Upper lobe of left lung (tissue), 6 donors: ENCODE measurements around the gene ENPP5. TPM values are rescaled to one million over a fixed set of nuclear protein-coding genes. Genes with fewer than 3 reads are reported as not detected.
A peak's percentile ranks its signal among the peaks of the same experiment; 100 is the strongest.

Experiments
- ATAC-seq, 2 donors: fragments of 200-7000 bp; cut with Tn5 transposase; one replicate each; pipeline ENCODE4 v1.9.1; 2022; ENCODE audit warnings: mild to moderate bottlenecking in 2 of 2, moderate library complexity in 2 of 2; ENCODE audit not compliant: low FRiP score in 2 of 2
- DNase-seq, 2 donors: peaks; one replicate each; pipeline ENCODE4 v3.0.0-alpha.2; 2019 to 2020
- H3K27ac ChIP-seq, 4 donors: fragments of 200-600 bp; sonication (generic); one replicate each; pipeline ENCODE4 v1.5.1; 2016 to 2019
- H3K27me3 ChIP-seq, 4 donors: fragments of 200-600 bp; sonication (generic); one replicate each; pipeline ENCODE4 v1.5.1; 2017 to 2019
- H3K36me3 ChIP-seq, 4 donors: fragments of 200-600 bp; sonication (generic); one replicate each; pipeline ENCODE4 v1.5.1; 2016 to 2019
- H3K4me1 ChIP-seq, 4 donors: fragments of 200-600 bp; sonication (generic); one replicate each; pipeline ENCODE4 v1.5.1; 2018 to 2019
- H3K4me3 ChIP-seq, 4 donors: fragments of 200-600 bp; sonication (generic); one replicate each; pipeline ENCODE4 v1.5.1; 2017 to 2019; ENCODE audit warnings: mild to moderate bottlenecking in 2 of 4, moderate library complexity in 1 of 4
- H3K9me3 ChIP-seq, 4 donors: fragments of 200-600 bp; sonication (generic); one replicate each; pipeline ENCODE4 v1.5.1; 2018 to 2019
- EP300 ChIP-seq, 4 donors: sonication (generic); formaldehyde crosslinking; IDR thresholded peaks; one replicate each; pipeline ENCODE4 v1.5.1; 2017; ENCODE audit warnings: antibody characterized with exemption in 4 of 4, control low read depth in 2 of 4
- POLR2A ChIP-seq, 4 donors: fragments of 450-650 bp; IDR thresholded peaks; one replicate each; pipeline ENCODE4 v1.5.1; 2016 to 2017; ENCODE audit warnings: antibody characterized with exemption in 4 of 4, mild to moderate bottlenecking in 2 of 4
- POLR2AphosphoS5 ChIP-seq, 2 donors: sonication (generic); formaldehyde crosslinking; IDR thresholded peaks; one replicate each; pipeline ENCODE4 v1.5.1; 2017; ENCODE audit warnings: antibody characterized with exemption in 2 of 2
- WGBS, 2 donors: methylation state at CpG; one replicate each; pipeline ENCODE4 v1.1.5; 2017 to 2018; 5-methylcytosine and 5-hydroxymethylcytosine counted together
- total RNA-seq, 6 donors: library from RNA; depleted of rRNA in 4 of 6; stranded (reverse); fragments of >200 nt in 4 of 6; gene quantifications; one replicate each; pipeline versions ENCODE4 v1.1.0 to v1.2.1, GENCODE V29; 2016 to 2021
- TF ChIP-seq, protein P1 (sequence below), 6 experiments: fragments of 450-650 bp in 4 of 6; fragments of 200-600 bp in 2 of 6; sonication (generic) in 2 of 6; IDR thresholded peaks; one replicate each; pipeline ENCODE4 v1.5.1; 2016 to 2019; ENCODE audit warnings: antibody characterized with exemption in 6 of 6
- donor health status: DM: no; HTN: no; CAD: no; lungs with moderate emphysema.
- donor health status: DM: no; HTN: yes; CAD: no; lungs with severe emphysema.

Gene ENPP5, protein sequence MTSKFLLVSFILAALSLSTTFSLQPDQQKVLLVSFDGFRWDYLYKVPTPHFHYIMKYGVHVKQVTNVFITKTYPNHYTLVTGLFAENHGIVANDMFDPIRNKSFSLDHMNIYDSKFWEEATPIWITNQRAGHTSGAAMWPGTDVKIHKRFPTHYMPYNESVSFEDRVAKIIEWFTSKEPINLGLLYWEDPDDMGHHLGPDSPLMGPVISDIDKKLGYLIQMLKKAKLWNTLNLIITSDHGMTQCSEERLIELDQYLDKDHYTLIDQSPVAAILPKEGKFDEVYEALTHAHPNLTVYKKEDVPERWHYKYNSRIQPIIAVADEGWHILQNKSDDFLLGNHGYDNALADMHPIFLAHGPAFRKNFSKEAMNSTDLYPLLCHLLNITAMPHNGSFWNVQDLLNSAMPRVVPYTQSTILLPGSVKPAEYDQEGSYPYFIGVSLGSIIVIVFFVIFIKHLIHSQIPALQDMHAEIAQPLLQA
- total RNA-seq, result 10 to 100 TPM in 2 of 6 donors, 1 to 10 TPM in 4; 2.7 to 21.0 (median 7.8) TPM

DNA sequence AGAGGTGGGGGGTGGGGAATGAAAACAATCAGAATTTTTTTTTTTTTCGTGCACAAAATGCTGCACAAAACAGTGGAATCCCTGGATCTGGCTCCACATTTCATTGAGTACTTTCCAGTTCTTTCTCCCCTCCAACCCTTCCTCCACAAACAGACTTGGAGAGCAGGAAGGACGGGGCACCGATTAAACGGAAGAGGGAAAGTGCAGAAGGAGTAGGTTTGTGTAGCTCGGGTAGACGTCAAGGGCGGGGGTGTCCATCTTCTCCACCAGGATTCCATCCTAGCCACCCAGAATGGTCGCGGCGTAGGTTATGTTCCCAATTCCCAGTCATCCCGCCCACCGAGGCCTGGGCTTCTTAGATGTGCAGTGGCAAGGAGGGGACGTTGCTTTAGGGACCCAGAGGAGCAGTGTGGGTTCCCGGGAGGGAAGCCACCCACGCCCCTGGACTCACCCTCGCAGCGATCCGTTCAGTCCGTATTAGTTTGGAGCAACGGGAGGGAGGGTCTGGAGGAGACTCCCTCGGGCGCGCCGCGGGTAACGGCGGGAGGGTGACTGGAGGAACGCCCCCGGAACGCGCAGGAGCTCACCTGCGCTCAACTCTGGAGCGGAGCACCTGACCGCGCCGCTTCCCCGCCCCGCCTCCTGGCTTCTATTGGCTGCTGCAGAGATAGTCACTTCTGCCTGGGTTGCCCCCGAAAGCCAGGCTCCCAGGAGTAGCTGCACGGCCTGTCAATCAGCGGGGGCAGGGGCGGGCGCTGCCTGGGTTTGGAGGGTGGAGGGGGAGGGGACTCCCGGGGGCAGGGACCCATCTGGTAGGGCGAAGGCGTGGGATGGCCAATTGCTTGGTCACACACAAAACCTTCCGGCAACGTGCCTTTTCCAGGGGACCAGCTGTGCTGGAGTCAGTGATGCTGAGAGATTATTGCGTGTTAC is at the start of gene ENPP5:
Gene ENPP5, minus strand, starts transcription at position 624 of the 933 bp plus-strand sequence. CDS start 2,718 bp downstream, outside the sequence.
- DNase-seq (peak; percentile 95 to 96), ATAC-seq (peak; percentile 89 to 97)
- Histone ChIP-seq H3K27me3 (no peaks in the 10 kb centered on the region), H3K9me3 (no peaks in the 10 kb centered on the region), H3K4me1 (peaks cover 0 to 18% (median 5%) of the 10 kb centered on the region in 4 donors), H3K4me3 (peak within 1 kb of the TSS; percentile 58 to 83 (median 68)), H3K27ac (peak within 1 kb of the TSS in 3 of 4 donors; percentile 34 to 72 (median 35)), H3K36me3 (no peaks in the 10 kb centered on the region)
- 2 to 3% methylated on average over 10 to 47 of the region's 49 CpGs for WGBS, 2 donors
- TF ChIP-seq POLR2AphosphoS5 (IDR thresholded peaks at IDR 0.05) (peak in 1 of 2 donors; percentile 61), EP300 (IDR thresholded peaks at IDR 0.05) (no peak), POLR2A (IDR thresholded peaks at IDR 0.05) (peak in 2 of 4 donors; percentile 35 to 80)

DNA sequence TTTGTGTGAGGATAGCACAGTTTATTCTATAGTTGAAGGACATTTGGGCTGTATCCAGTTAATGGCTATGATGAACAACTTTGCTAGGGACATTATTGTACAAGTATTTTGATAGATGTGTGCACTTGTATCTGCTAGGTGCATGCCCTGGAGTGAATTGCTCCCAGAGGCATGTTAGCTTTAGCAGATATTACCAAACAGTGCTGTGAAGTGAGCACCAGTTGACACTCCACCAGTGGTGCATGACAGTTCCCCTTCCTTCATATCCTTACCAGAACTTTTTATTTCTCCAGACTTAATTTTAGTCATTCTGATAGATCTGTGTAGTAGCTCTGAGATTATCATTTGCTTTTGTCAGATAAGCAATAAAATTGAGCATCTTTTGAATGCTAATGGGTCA is 48.9 kb upstream of the ENPP5 start:
- no peaks in the 10 kb centered on the region for H3K9me3 ChIP-seq
- no peak overlapping the region for H3K4me3 ChIP-seq
- DNase-seq (no peak), ATAC-seq (no peak)
- no peak overlapping the region for H3K27ac ChIP-seq
- TF ChIP-seq, protein P1, sequence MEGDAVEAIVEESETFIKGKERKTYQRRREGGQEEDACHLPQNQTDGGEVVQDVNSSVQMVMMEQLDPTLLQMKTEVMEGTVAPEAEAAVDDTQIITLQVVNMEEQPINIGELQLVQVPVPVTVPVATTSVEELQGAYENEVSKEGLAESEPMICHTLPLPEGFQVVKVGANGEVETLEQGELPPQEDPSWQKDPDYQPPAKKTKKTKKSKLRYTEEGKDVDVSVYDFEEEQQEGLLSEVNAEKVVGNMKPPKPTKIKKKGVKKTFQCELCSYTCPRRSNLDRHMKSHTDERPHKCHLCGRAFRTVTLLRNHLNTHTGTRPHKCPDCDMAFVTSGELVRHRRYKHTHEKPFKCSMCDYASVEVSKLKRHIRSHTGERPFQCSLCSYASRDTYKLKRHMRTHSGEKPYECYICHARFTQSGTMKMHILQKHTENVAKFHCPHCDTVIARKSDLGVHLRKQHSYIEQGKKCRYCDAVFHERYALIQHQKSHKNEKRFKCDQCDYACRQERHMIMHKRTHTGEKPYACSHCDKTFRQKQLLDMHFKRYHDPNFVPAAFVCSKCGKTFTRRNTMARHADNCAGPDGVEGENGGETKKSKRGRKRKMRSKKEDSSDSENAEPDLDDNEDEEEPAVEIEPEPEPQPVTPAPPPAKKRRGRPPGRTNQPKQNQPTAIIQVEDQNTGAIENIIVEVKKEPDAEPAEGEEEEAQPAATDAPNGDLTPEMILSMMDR (IDR thresholded peaks at IDR 0.05), result no peak
- TF ChIP-seq EP300 (IDR thresholded peaks at IDR 0.05) (no peak), POLR2AphosphoS5 (IDR thresholded peaks at IDR 0.05) (no peak), POLR2A (IDR thresholded peaks at IDR 0.05) (no peak)
- H3K36me3 ChIP-seq, result no peaks in the 10 kb centered on the region
- H3K4me1 ChIP-seq, result peaks cover 0 to 8% (median 5%) of the 10 kb centered on the region in 4 donors
- no peaks in the 10 kb centered on the region for H3K27me3 ChIP-seq

DNA sequence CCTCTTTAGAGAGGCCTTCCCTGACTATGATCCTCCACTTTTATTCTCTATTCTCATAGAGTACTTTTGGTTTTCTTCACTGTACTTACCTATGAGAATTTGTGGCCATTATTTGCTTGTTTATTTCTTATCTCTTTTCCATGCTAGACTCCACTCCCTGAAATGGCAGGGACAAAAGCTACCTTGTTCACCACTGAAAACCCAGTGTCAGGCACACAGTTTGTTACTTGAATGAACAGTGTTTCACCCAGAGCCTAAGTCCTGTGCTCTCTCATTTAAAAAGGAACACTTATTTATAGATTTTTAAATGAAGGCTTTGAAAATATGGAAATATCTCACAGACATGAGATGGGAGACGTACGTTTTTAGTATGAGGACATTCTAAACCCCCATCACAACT is 47.7 kb upstream of the ENPP5 start:
- H3K4me1 ChIP-seq, result peaks cover 0 to 8% (median 5%) of the 10 kb centered on the region in 4 donors
- H3K4me3 ChIP-seq, result no peak overlapping the region
- DNase-seq, result no peak
- H3K27me3 ChIP-seq, result no peaks in the 10 kb centered on the region
- H3K27ac ChIP-seq, result peak overlapping the region; percentile 13 to 80 (median 60)
- H3K9me3 ChIP-seq, result no peaks in the 10 kb centered on the region
- WGBS, 2 donors, result 94% methylated on average over 2 of the region's 2 CpGs
- no peaks in the 10 kb centered on the region for H3K36me3 ChIP-seq
- no peak for ATAC-seq
- TF ChIP-seq, protein P1 (IDR thresholded peaks at IDR 0.05), result no peak
- no peak for TF ChIP-seq POLR2AphosphoS5 (IDR thresholded peaks at IDR 0.05)
- TF ChIP-seq EP300 (IDR thresholded peaks at IDR 0.05), result no peak
- no peak for TF ChIP-seq POLR2A (IDR thresholded peaks at IDR 0.05)

DNA sequence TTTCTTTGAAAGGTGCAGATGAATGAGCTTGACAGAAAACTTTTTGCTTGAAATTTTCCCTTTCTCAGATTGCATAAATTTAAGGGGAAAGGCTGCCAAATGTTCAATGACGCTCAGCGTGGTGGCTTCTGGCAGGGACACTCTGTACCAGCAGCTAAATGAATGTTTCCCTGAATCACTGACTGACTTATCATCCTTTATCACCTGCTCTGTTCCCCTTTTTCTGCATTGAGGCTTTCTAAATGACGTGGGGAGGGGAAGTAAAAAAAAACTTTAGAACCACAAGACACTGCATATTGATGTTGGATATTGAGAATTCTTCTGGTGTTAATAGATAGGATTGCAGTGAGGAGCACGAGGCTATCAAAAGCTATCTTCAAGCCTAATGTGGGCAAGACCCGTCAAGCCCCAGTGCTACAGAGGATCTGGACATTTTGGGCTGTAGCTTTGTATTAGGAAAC is 46.9 kb upstream of the ENPP5 start:
- ATAC-seq (peak in 1 of 2 donors; percentile 57), DNase-seq (peak in 1 of 2 donors; percentile 26)
- no peaks in the 10 kb centered on the region for H3K36me3 ChIP-seq
- H3K9me3 ChIP-seq, result no peaks in the 10 kb centered on the region
- TF ChIP-seq POLR2A (IDR thresholded peaks at IDR 0.05) (no peak), EP300 (IDR thresholded peaks at IDR 0.05) (peak; percentile 84 to 93 (median 92)), POLR2AphosphoS5 (IDR thresholded peaks at IDR 0.05) (peak; percentile 64 to 81)
- TF ChIP-seq, protein P1 (IDR thresholded peaks at IDR 0.05), result no peak
- H3K27ac ChIP-seq, result peak overlapping the region; percentile 13 to 80 (median 60)
- H3K27me3 ChIP-seq, result no peaks in the 10 kb centered on the region
- H3K4me1 ChIP-seq, result peaks cover 0 to 8% (median 5%) of the 10 kb centered on the region in 4 donors
- no peak overlapping the region for H3K4me3 ChIP-seq
- WGBS, 2 donors, result 53 to 54% methylated on average over 5 of the region's 5 CpGs
